HEK293T (cell line): ENCODE measurements around the gene SHISA9.

Experiments
- ARNT ChIP-seq: fragments of 450-650 bp; IDR thresholded peaks from 2 replicates; pipeline ENCODE4 v1.6.1; 2017; ENCODE audit warnings: mild to moderate bottlenecking
- BHLHE40 ChIP-seq: fragments of 450-650 bp; IDR thresholded peaks from 2 replicates; pipeline ENCODE4 v1.6.1; 2016; ENCODE audit warnings: mild to moderate bottlenecking, moderate library complexity, borderline replicate concordance
- CTBP1 ChIP-seq: fragments of 450-650 bp; IDR thresholded peaks from 2 replicates; pipeline ENCODE4 v1.6.1; 2016; ENCODE audit warnings: borderline replicate concordance
- ELF4 ChIP-seq: fragments of 450-650 bp; IDR thresholded peaks from 2 replicates; pipeline ENCODE4 v1.6.1; 2017; ENCODE audit warnings: antibody characterized with exemption
- FOXA1 ChIP-seq: fragments of 450-650 bp; IDR thresholded peaks from 2 replicates; pipeline ENCODE4 v1.6.1; 2016; ENCODE audit warnings: mild to moderate bottlenecking
- FOXK2 ChIP-seq: fragments of 450-650 bp; IDR thresholded peaks from 2 replicates; pipeline ENCODE4 v1.6.1; 2016; ENCODE audit warnings: mild to moderate bottlenecking
- FOXM1 ChIP-seq: fragments of 450-650 bp; IDR thresholded peaks from 2 replicates; pipeline ENCODE4 v1.6.1; 2017; ENCODE audit warnings: mild to moderate bottlenecking, borderline replicate concordance
- HDGF ChIP-seq: fragments of 450-650 bp; IDR thresholded peaks from 2 replicates; pipeline ENCODE4 v1.6.1; 2017; ENCODE audit warnings: antibody characterized with exemption, borderline replicate concordance
- NFRKB ChIP-seq: fragments of 450-650 bp; IDR thresholded peaks from 2 replicates; pipeline ENCODE4 v1.6.1; 2016; ENCODE audit warnings: mild to moderate bottlenecking, moderate library complexity
- PKNOX1 ChIP-seq: fragments of 450-650 bp; IDR thresholded peaks from 2 replicates; pipeline ENCODE4 v1.6.1; 2016
- SP1 ChIP-seq: fragments of 450-650 bp; IDR thresholded peaks from 2 replicates; pipeline ENCODE4 v1.6.1; 2017
- TARDBP ChIP-seq: fragments of 450-650 bp; IDR thresholded peaks from 2 replicates; pipeline ENCODE4 v1.6.1; 2016
- ZNF384 ChIP-seq: fragments of 450-650 bp; IDR thresholded peaks from 2 replicates; pipeline ENCODE4 v1.6.1; 2016

GRCh38 chr16:12900599-12901203 is 697 bp upstream of the SHISA9 start:
- TF ChIP-seq FOXM1, result no peak
- TF ChIP-seq TARDBP, result no peak
- no peak for TF ChIP-seq ELF4
- TF ChIP-seq SP1, result no peak
- no peak for TF ChIP-seq FOXK2
- no peak for TF ChIP-seq HDGF
- TF ChIP-seq BHLHE40, result no peak
- no peak for TF ChIP-seq ARNT
- TF ChIP-seq NFRKB, result no peak
- no peak for TF ChIP-seq FOXA1
- TF ChIP-seq PKNOX1, result no peak
- no peak for TF ChIP-seq ZNF384
- no peak for TF ChIP-seq CTBP1
